Panc1 (cell line): ENCODE measurements around the gene WDHD1. TPM values are rescaled to one million over a fixed set of nuclear protein-coding genes. Genes with fewer than 3 reads are reported as not detected.
"Not testable (repeated sequence)": the region's sequence is repeated elsewhere in the genome, so short reads cannot be mapped to it uniquely, and the experiment has no call there.

Experiments
- ATAC-seq: fragments of 200-7000 bp; cut with Tn5 transposase; 2 replicates; pipeline ENCODE4 v1.9.1; 2020; ENCODE audit warnings: mild to moderate bottlenecking, moderate library complexity
- BruUV-seq: library from RNA; stranded (reverse); fragments of 400-500 nt; replicated peaks from 2 replicates; lab custom pipeline; 2021; lab: Mats Ljungman, UMichigan
- CTCF ChIA-PET: fragments of 300-600 bp; sonication (Branson Sonifier 250); formaldehyde crosslinking; loops from one replicate; lab custom pipeline; 2022; ENCODE audit warnings: antibody characterized with exemption; lab: Charles Lee
- POLR2A ChIA-PET: fragments of 300-600 bp; sonication (Branson Sonifier 250); formaldehyde crosslinking; loops from one replicate; lab custom pipeline; 2022; ENCODE audit warnings: antibody characterized with exemption; lab: Charles Lee
- DNase-seq: peaks from one replicate; pipeline ENCODE4 v3.0.0-alpha.2; 2010; ENCODE audit warnings: low read depth, low spot score
- H3K27ac ChIP-seq: 2 replicates; pipeline ENCODE4 v1.5.1; 2011; ENCODE audit warnings: mild to moderate bottlenecking, low read length, inconsistent platforms
- H3K27me3 ChIP-seq: fragments of 200-500 bp; sonication (Bioruptor generic); 2 replicates; pipeline ENCODE4 v1.6.0; 2014; ENCODE audit warnings: low read length, inconsistent platforms; ENCODE audit not compliant: control insufficient read depth, insufficient read depth
- H3K36me3 ChIP-seq: fragments of 200-500 bp; sonication (Bioruptor generic); 2 replicates; pipeline ENCODE4 v1.5.1; 2014; ENCODE audit warnings: inconsistent platforms, mild to moderate bottlenecking, low read length, moderate library complexity; ENCODE audit not compliant: control insufficient read depth, insufficient read depth
- H3K4me1 ChIP-seq: 2 replicates; pipeline ENCODE4 v1.5.1; 2011; ENCODE audit warnings: inconsistent platforms, mild to moderate bottlenecking, low read length, moderate library complexity; ENCODE audit not compliant: control insufficient read depth, insufficient read depth
- H3K4me3 ChIP-seq, 2 experiments: 2 replicates each; pipeline ENCODE4 v1.5.1; 2011 to 2012; ENCODE audit warnings: low read depth in 2 of 2, low read length in 2 of 2, mild to moderate bottlenecking in 2 of 2, inconsistent platforms in 1 of 2, moderate library complexity in 1 of 2
- H3K9me3 ChIP-seq: fragments of 200-500 bp; sonication (Bioruptor generic); 2 replicates; pipeline ENCODE4 v1.5.1; 2014; ENCODE audit warnings: low read depth, mild to moderate bottlenecking, inconsistent platforms, low read length, moderate library complexity; ENCODE audit not compliant: control insufficient read depth, insufficient read depth
- POLR2AphosphoS5 ChIP-seq: IDR thresholded peaks from 2 replicates; pipeline ENCODE4 v1.6.1; 2012; ENCODE audit warnings: mild to moderate bottlenecking, low read depth, low read length, moderate library complexity
- SIN3A ChIP-seq: IDR thresholded peaks from 2 replicates; pipeline ENCODE4 v1.6.1; 2012; ENCODE audit warnings: low read depth, mild to moderate bottlenecking, low read length, moderate library complexity, borderline replicate concordance; ENCODE audit not compliant: insufficient read depth
- TCF7L2 ChIP-seq: IDR thresholded peaks from 2 replicates; pipeline ENCODE4 v1.6.1; 2011; ENCODE audit warnings: mild to moderate bottlenecking, low read depth, low read length, inconsistent platforms
- in situ Hi-C: cut with HindIII; loops from 2 replicates; pipeline ENCODE4 v1.10.0; 2016; ENCODE audit warnings: low sequenced_read_pairs, low pct_unique_long_range_greater_than_20kb
- intact Hi-C: fragments of 100-400 bp; cut with micrococcal nuclease; formaldehyde crosslinking; loops from one replicate; pipeline ENCODE4 v1.10.0; 2022; ENCODE audit not compliant: unreplicated experiment
- total RNA-seq: library from RNA; stranded (reverse); gene quantifications from one replicate; pipeline ENCODE4 v1.2.1, GENCODE V29; 2021; ENCODE audit not compliant: unreplicated experiment
- TF ChIP-seq, protein P1 (sequence below): fragments of 450-650 bp; IDR thresholded peaks from 2 replicates; pipeline ENCODE4 v1.5.1; 2017; ENCODE audit warnings: mild to moderate bottlenecking
- TF ChIP-seq, protein P2 (sequence below), 2 experiments: IDR thresholded peaks; 2 replicates each; pipeline ENCODE4 v1.6.1; 2011 to 2012; ENCODE audit warnings: low read depth in 2 of 2, control low read depth in 1 of 2, low read length in 1 of 2, mild to moderate bottlenecking in 1 of 2, moderate library complexity in 1 of 2; ENCODE audit not compliant: insufficient read depth in 1 of 2

The WDHD1 gene
- total RNA-seq, 1 experiment from 2014 or later = 21.7 TPM

DNA sequence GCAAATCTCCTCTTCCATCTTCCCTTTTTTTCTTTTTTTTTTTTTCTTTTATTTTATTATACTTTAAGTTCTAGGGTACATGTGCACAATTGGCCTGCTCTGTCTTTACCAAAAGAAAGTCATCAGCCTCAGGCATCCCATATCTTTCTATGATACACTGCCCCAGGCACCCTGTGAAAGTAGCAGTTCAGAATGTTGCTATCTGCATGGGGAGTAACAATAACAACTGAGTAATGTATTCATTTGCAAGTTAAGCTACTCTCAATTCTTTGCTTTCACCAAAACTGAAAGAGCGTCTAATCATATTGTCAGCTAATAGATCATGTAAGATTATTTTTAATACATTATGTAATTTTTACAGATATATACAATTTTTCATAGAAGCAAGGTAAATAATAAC is 110.8 kb downstream of the WDHD1 start:
- CTCF ChIA-PET = no interaction called here
- TF ChIP-seq POLR2AphosphoS5 (no peak), TCF7L2 (no peak), SIN3A (no peak)
- TF ChIP-seq, protein P1, sequence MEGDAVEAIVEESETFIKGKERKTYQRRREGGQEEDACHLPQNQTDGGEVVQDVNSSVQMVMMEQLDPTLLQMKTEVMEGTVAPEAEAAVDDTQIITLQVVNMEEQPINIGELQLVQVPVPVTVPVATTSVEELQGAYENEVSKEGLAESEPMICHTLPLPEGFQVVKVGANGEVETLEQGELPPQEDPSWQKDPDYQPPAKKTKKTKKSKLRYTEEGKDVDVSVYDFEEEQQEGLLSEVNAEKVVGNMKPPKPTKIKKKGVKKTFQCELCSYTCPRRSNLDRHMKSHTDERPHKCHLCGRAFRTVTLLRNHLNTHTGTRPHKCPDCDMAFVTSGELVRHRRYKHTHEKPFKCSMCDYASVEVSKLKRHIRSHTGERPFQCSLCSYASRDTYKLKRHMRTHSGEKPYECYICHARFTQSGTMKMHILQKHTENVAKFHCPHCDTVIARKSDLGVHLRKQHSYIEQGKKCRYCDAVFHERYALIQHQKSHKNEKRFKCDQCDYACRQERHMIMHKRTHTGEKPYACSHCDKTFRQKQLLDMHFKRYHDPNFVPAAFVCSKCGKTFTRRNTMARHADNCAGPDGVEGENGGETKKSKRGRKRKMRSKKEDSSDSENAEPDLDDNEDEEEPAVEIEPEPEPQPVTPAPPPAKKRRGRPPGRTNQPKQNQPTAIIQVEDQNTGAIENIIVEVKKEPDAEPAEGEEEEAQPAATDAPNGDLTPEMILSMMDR = no peak
- TF ChIP-seq, protein P2, sequence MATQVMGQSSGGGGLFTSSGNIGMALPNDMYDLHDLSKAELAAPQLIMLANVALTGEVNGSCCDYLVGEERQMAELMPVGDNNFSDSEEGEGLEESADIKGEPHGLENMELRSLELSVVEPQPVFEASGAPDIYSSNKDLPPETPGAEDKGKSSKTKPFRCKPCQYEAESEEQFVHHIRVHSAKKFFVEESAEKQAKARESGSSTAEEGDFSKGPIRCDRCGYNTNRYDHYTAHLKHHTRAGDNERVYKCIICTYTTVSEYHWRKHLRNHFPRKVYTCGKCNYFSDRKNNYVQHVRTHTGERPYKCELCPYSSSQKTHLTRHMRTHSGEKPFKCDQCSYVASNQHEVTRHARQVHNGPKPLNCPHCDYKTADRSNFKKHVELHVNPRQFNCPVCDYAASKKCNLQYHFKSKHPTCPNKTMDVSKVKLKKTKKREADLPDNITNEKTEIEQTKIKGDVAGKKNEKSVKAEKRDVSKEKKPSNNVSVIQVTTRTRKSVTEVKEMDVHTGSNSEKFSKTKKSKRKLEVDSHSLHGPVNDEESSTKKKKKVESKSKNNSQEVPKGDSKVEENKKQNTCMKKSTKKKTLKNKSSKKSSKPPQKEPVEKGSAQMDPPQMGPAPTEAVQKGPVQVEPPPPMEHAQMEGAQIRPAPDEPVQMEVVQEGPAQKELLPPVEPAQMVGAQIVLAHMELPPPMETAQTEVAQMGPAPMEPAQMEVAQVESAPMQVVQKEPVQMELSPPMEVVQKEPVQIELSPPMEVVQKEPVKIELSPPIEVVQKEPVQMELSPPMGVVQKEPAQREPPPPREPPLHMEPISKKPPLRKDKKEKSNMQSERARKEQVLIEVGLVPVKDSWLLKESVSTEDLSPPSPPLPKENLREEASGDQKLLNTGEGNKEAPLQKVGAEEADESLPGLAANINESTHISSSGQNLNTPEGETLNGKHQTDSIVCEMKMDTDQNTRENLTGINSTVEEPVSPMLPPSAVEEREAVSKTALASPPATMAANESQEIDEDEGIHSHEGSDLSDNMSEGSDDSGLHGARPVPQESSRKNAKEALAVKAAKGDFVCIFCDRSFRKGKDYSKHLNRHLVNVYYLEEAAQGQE (IDR thresholded peaks at IDR 0.05; ENCODE audit: insufficient read depth in 1 of 2, low read depth in 2 of 2, low read length in 1 of 2) = no peak
- POLR2A ChIA-PET = no interaction called here
- Histone ChIP-seq H3K4me1 (no peaks in the 10 kb centered on the region), H3K9me3 (no peaks in the 10 kb centered on the region), H3K4me3 (no peak overlapping the region), H3K36me3 (no peaks in the 10 kb centered on the region), H3K27me3 (no peaks in the 10 kb centered on the region), H3K27ac (no peak overlapping the region)
- no TSS peak for BruUV-seq
- ATAC-seq (no peak), DNase-seq (no peak)
- intact Hi-C loops (no loop called here), in situ Hi-C loops (no loop called here)

DNA sequence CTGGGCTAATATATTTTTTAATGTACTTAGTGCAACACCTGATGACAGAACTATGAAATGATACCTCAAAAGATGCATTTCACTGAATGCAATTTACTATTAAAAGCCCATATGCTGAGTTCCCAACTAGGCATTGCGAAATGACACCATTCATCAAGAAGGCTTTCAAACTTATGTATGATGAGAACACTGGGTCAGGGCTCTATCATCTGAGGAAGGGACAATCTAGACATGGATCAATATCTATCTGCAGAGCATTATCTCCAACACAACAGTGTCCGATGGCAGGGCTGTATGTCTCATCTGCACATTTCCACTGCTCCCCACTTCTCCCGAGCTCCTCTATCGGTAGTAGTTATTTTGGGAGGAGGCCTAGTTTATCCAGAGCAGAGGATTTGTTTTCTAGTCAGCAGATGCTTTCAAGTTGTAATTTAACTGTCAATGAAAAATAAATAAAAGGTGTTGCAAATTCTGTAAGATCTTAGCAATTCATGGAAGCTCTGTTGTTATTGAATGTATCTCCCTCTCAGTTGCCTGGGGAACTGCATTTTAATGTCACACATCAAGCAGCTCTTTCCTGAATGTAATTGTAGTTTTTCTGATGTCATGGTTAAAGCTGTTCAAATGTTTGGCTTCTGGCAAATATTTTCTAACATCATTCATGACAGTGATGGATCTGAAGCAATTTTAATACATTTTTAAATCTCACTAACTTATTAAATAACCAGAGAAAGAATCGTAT is 116.9 kb downstream of the WDHD1 start:
- Histone ChIP-seq H3K4me3 (no peak overlapping the region), H3K9me3 (no peaks in the 10 kb centered on the region), H3K27ac (no peak overlapping the region), H3K4me1 (no peaks in the 10 kb centered on the region), H3K27me3 (no peaks in the 10 kb centered on the region), H3K36me3 (no peaks in the 10 kb centered on the region)
- TF ChIP-seq, protein P1 = no peak
- no peak for TF ChIP-seq POLR2AphosphoS5
- no peak for TF ChIP-seq SIN3A
- TF ChIP-seq, protein P2 (IDR thresholded peaks at IDR 0.05; ENCODE audit: insufficient read depth in 1 of 2, low read depth in 2 of 2, low read length in 1 of 2) = no peak
- TF ChIP-seq TCF7L2 = no peak
- DNase-seq (no peak), ATAC-seq (no peak)
- in situ Hi-C loops (no loop called here), intact Hi-C loops (no loop called here)
- no TSS peak for BruUV-seq
- ChIA-PET CTCF (no interaction called here), POLR2A (no interaction called here)

GRCh38 chr14:54908973-54909372 is 117.9 kb downstream of the WDHD1 start:
- in situ Hi-C loops, H3K36me3 ChIP-seq, H3K9me3 ChIP-seq, H3K27ac ChIP-seq, ATAC-seq, intact Hi-C loops, POLR2A ChIA-PET, BruUV-seq, DNase-seq, H3K4me3 ChIP-seq, H3K4me1 ChIP-seq, H3K27me3 ChIP-seq, CTCF ChIA-PET: not testable (repeated sequence)
